ENCODE results near the gene LRRC40.

LRRC40 gene

DNA sequence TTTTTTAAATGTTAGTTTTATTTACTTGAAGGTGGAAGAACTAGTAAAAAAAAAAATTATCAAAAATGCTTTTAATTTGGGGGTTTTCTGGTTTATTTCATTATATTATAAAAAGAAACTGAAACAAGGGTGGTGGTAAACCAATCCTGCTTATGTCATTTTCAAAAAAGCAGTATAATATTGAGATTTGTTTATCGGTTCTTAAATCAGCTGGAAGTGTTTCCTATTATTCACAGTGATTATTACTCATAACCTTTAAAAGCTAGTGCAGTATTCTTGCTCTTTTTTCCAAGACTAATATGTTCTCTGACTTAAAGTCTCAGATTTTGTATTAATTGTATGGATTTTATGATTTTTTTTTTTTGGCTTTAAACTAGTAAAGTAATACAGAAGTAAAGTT, 5.4 kb upstream of the LRRC40 start:
- H3K36me3 ChIP-seq (ENCODE audit: control insufficient read depth in 2 of 2, insufficient read depth in 1 of 2, low read length in 2 of 2), result peaks cover 8 to 35% of the 10 kb centered on the region in 2 experiments; a peak in 2 of 3 replicates
- no peaks in the 10 kb centered on the region for H3K9me3 ChIP-seq (ENCODE audit: control insufficient read depth, insufficient read depth, low read depth, low read length)
- CTCF ChIA-PET, result no interaction called here
- H3K4me3 ChIP-seq (ENCODE audit: low read depth, low read length), result no peak overlapping the region
- H3K27ac ChIP-seq (ENCODE audit: extremely low read depth, low read depth, low read length), result no peak overlapping the region
- POLR2A ChIA-PET, result interaction anchor here (2.0 kb wide), 1 partner anchor 10 kb away, joined by 6 read pairs; the partner anchor contains the start of gene SRSF11
- TF ChIP-seq, protein P1, sequence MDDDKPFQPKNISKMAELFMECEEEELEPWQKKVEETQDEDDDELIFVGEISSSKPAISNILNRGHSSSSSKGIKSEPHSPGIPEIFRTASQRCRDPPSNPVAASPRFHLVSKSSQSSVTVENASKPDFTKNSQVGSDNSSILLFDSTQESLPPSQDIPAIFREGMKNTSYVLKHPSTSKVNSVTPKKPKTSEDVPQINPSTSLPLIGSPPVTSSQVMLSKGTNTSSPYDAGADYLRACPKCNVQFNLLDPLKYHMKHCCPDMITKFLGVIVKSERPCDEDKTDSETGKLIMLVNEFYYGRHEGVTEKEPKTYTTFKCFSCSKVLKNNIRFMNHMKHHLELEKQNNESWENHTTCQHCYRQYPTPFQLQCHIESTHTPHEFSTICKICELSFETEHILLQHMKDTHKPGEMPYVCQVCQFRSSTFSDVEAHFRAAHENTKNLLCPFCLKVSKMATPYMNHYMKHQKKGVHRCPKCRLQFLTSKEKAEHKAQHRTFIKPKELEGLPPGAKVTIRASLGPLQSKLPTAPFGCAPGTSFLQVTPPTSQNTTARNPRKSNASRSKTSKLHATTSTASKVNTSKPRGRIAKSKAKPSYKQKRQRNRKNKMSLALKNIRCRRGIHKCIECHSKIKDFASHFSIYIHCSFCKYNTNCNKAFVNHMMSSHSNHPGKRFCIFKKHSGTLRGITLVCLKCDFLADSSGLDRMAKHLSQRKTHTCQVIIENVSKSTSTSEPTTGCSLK (tag by site-specific recombination; IDR thresholded peaks at IDR 0.05), result no peak
- TF ChIP-seq ZNF791 (tag by site-specific recombination; IDR thresholded peaks at IDR 0.05) (no peak), ZNF785 (tag by site-specific recombination; IDR thresholded peaks at IDR 0.05) (no peak), ZNF837 (tag by site-specific recombination; IDR thresholded peaks at IDR 0.05) (no peak), ELK4 (IDR thresholded peaks at IDR 0.05; ENCODE audit: borderline replicate concordance, low read depth, low read length) (no peak), HOXD13 (CRISPR knock-in tag; IDR thresholded peaks at IDR 0.05; ENCODE audit: borderline replicate concordance) (no peak), ZNF335 (tag by site-specific recombination; conservative IDR thresholded peaks at IDR 0.05) (no peak), SP2 (tag by site-specific recombination; IDR thresholded peaks at IDR 0.05) (no peak), ZNF610 (tag by site-specific recombination; IDR thresholded peaks at IDR 0.05; ENCODE audit: borderline replicate concordance) (no peak), KLF7 (tag by site-specific recombination; IDR thresholded peaks at IDR 0.05; ENCODE audit: borderline replicate concordance) (no peak), ZFP3 (tag by site-specific recombination; IDR thresholded peaks at IDR 0.05; ENCODE audit: low read depth) (no peak)
- TF ChIP-seq, protein P2, sequence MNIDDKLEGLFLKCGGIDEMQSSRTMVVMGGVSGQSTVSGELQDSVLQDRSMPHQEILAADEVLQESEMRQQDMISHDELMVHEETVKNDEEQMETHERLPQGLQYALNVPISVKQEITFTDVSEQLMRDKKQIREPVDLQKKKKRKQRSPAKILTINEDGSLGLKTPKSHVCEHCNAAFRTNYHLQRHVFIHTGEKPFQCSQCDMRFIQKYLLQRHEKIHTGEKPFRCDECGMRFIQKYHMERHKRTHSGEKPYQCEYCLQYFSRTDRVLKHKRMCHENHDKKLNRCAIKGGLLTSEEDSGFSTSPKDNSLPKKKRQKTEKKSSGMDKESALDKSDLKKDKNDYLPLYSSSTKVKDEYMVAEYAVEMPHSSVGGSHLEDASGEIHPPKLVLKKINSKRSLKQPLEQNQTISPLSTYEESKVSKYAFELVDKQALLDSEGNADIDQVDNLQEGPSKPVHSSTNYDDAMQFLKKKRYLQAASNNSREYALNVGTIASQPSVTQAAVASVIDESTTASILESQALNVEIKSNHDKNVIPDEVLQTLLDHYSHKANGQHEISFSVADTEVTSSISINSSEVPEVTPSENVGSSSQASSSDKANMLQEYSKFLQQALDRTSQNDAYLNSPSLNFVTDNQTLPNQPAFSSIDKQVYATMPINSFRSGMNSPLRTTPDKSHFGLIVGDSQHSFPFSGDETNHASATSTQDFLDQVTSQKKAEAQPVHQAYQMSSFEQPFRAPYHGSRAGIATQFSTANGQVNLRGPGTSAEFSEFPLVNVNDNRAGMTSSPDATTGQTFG (tag by site-specific recombination; IDR thresholded peaks at IDR 0.05; ENCODE audit: borderline replicate concordance), result no peak
- TF ChIP-seq, protein P3, sequence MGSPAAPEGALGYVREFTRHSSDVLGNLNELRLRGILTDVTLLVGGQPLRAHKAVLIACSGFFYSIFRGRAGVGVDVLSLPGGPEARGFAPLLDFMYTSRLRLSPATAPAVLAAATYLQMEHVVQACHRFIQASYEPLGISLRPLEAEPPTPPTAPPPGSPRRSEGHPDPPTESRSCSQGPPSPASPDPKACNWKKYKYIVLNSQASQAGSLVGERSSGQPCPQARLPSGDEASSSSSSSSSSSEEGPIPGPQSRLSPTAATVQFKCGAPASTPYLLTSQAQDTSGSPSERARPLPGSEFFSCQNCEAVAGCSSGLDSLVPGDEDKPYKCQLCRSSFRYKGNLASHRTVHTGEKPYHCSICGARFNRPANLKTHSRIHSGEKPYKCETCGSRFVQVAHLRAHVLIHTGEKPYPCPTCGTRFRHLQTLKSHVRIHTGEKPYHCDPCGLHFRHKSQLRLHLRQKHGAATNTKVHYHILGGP (tag by site-specific recombination; IDR thresholded peaks at IDR 0.05), result no peak
- TF ChIP-seq, protein P4, sequence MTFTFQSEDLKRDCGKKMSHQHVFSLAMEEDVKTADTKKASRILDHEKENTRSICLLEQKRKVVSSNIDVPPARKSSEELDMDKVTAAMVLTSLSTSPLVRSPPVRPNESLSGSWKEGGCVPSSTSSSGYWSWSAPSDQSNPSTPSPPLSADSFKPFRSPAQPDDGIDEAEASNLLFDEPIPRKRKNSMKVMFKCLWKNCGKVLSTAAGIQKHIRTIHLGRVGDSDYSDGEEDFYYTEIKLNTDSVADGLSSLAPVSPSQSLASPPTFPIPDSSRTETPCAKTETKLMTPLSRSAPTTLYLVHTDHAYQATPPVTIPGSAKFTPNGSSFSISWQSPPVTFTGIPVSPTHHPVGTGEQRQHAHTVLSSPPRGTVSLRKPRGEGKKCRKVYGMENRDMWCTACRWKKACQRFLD (tag by site-specific recombination; IDR thresholded peaks at IDR 0.05), result no peak
- TF ChIP-seq, protein P5, sequence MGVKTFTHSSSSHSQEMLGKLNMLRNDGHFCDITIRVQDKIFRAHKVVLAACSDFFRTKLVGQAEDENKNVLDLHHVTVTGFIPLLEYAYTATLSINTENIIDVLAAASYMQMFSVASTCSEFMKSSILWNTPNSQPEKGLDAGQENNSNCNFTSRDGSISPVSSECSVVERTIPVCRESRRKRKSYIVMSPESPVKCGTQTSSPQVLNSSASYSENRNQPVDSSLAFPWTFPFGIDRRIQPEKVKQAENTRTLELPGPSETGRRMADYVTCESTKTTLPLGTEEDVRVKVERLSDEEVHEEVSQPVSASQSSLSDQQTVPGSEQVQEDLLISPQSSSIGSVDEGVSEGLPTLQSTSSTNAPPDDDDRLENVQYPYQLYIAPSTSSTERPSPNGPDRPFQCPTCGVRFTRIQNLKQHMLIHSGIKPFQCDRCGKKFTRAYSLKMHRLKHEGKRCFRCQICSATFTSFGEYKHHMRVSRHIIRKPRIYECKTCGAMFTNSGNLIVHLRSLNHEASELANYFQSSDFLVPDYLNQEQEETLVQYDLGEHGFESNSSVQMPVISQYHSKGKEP (tag by site-specific recombination; IDR thresholded peaks at IDR 0.05), result no peak
- no peaks in the 10 kb centered on the region for H3K4me1 ChIP-seq (ENCODE audit: control insufficient read depth, insufficient read depth, low read length)

All from HEK293 (cell line).